K562 (cell line): ENCODE measurements around the gene CLSTN1. TPM values are rescaled to one million over a fixed set of nuclear protein-coding genes. Genes with fewer than 3 reads are reported as not detected.

Source experiments
- ARID1B ChIP-seq: fragments of 450-650 bp; IDR thresholded peaks from 2 replicates; pipeline ENCODE4 v1.6.1; 2016; ENCODE audit warnings: antibody characterized with exemption, mild to moderate bottlenecking, inconsistent platforms
- ATF3 ChIP-seq, 2 experiments: fragments of 450-650 bp in 1 of 2; sonication (generic) in 1 of 2; formaldehyde crosslinking in 1 of 2; IDR thresholded peaks in 1 of 2; conservative IDR thresholded peaks in 1 of 2; 2 replicates each; pipeline versions ENCODE4 v1.6.1 to v1.8.1; 2016 to 2023; ENCODE audit warnings: mild to moderate bottlenecking in 2 of 2, moderate library complexity in 2 of 2, inconsistent platforms in 1 of 2, missing genetic modification reagents in 1 of 2
- CEBPB ChIP-seq: fragments of 450-650 bp; IDR thresholded peaks from 2 replicates; pipeline ENCODE4 v1.6.1; 2016; ENCODE audit warnings: missing genetic modification characterization, missing compliant biosample characterization
- CHD4 ChIP-seq: fragments of 200-600 bp; sonication (generic); IDR thresholded peaks from 3 replicates; pipeline ENCODE4 v1.6.1; 2012; ENCODE audit warnings: low read depth, mild to moderate bottlenecking, mixed read lengths, low read length, inconsistent platforms; ENCODE audit not compliant: insufficient read depth, insufficient replicate concordance, poor library complexity, severe bottlenecking
- HLTF ChIP-seq: fragments of 450-650 bp; IDR thresholded peaks from 2 replicates; pipeline ENCODE4 v1.6.1; 2016
- KDM1A ChIP-seq, 2 experiments: fragments of 450-650 bp; IDR thresholded peaks; 2 replicates each; pipeline ENCODE4 v1.6.1; 2016; ENCODE audit warnings: mild to moderate bottlenecking in 2 of 2
- MGA ChIP-seq: fragments of 450-650 bp; IDR thresholded peaks from 2 replicates; pipeline ENCODE4 v1.6.1; 2016; ENCODE audit warnings: mild to moderate bottlenecking, moderate library complexity
- RBM25 ChIP-seq: fragments of 200-400 bp; formaldehyde crosslinking; IDR thresholded peaks from 2 replicates; pipeline ENCODE4 v1.6.1; 2018; ENCODE audit warnings: low read length, low read depth, moderate library complexity; ENCODE audit not compliant: severe bottlenecking
- THRAP3 ChIP-seq: fragments of 450-650 bp; IDR thresholded peaks from 2 replicates; pipeline ENCODE4 v1.6.1; 2016; ENCODE audit warnings: mild to moderate bottlenecking, inconsistent platforms, borderline replicate concordance
- YY1 ChIP-seq, 3 experiments: IDR thresholded peaks; 2 replicates each; pipeline ENCODE4 v1.6.1; 2011; ENCODE audit warnings: low read length in 2 of 3, mild to moderate bottlenecking in 2 of 3, moderate library complexity in 2 of 3, borderline replicate concordance in 1 of 3, control low read depth in 1 of 3, low read depth in 1 of 3; ENCODE audit not compliant: insufficient read depth in 3 of 3, insufficient replicate concordance in 2 of 3, control insufficient read depth in 1 of 3, insufficient read length in 1 of 3; ENCODE audit errors: extremely low read depth in 1 of 3
- ZNF655 ChIP-seq: fragments of 250-450 bp; sonication (Bioruptor Pico); IDR thresholded peaks from 2 replicates; pipeline ENCODE4 v1.5.0; 2021
- ZNF668 ChIP-seq: fragments of 250-450 bp; sonication (Bioruptor Pico); IDR thresholded peaks from 2 replicates; pipeline ENCODE4 v1.8.0; 2022; ENCODE audit warnings: mild to moderate bottlenecking, inconsistent platforms
- polyA plus RNA-seq, 8 experiments: library from polyadenylated mRNA; depleted of rRNA in 4 of 8; stranded (reverse) in 5 of 8; unstranded in 3 of 8; fragments of >200 nt; fragmentation: Nextera tagmentation in 2 of 8; fragmentation: Illumina TruSeq in 1 of 8; extraction: Ambion mirVana in 2 of 8; extraction: Trizol in 1 of 8; gene quantifications; 2 replicates each; pipeline versions ENCODE4 v1.2.1 to v1.2.3, GENCODE V29; 2011 to 2014; ENCODE audit warnings: inconsistent platforms in 1 of 8, missing spikeins in 1 of 8
- total RNA-seq, 7 experiments: library from RNA; depleted of rRNA in 6 of 7; stranded (reverse); fragments of >200 nt in 6 of 7; fragmentation: Illumina TruSeq in 2 of 7; extraction: Trizol in 2 of 7; gene quantifications; 2 replicates each; pipeline versions ENCODE4 v1.2.1 to v1.2.3, GENCODE V29; 2011 to 2021; ENCODE audit warnings: low replicate concordance in 1 of 7

CLSTN1 gene
- total and polyA plus RNA-seq, 9 of the 15 experiments (the other 6 are each of a cell fraction or from before 2014, with no cell fraction given) = 1.1 to 32.5 (median 13.3) TPM

GRCh38 chr1:9767964-9768668 lies 55.6 kb downstream of the CLSTN1 start (continued):
- TF ChIP-seq ARID1B (no peak), KDM1A (IDR thresholded peaks at IDR 0.05) (peak; percentile 47 to 88; a peak in 3 of 4 replicates), HLTF (no peak), YY1 (IDR thresholded peaks at IDR 0.05; ENCODE audit: borderline replicate concordance in 1 of 3, control insufficient read depth in 1 of 3, extremely low read depth in 1 of 3, insufficient read depth in 3 of 3, insufficient read length in 1 of 3, insufficient replicate concordance in 2 of 3, low read depth in 1 of 3, low read length in 2 of 3) (no peak), MGA (no peak), CEBPB (tag) (peak; percentile 70; the same call in 1 of the 2 replicates), ZNF655 (CRISPR knock-in tag) (no peak), RBM25 (peak; percentile 94), CHD4 (peak; percentile 72), THRAP3 (no peak), ATF3 (IDR thresholded peaks at IDR 0.05) (peak; percentile 37; the same call in 1 of the 2 replicates), ATF3 (CRISPR knock-in tag; conservative IDR thresholded peaks at IDR 0.05) (no peak), ZNF668 (CRISPR knock-in tag) (no peak)
